ENCODE measurements around the gene OCA2.

Gene OCA2

GRCh38 chr15:28131946-28132345 is 32.8 kb upstream of the OCA2 start:
- Histone ChIP-seq H3K79me1 (ENCODE audit: low read length) (no peaks in the 10 kb centered on the region), H2BK12ac (ENCODE audit: low read length) (no peak overlapping the region), H3K4ac (ENCODE audit: low read depth, low read length) (no peak overlapping the region), H3K23ac (ENCODE audit: low read length) (no peak overlapping the region), H3K27me3 (ENCODE audit: insufficient read depth, low read length) (no peaks in the 10 kb centered on the region), H3K9me3 (ENCODE audit: insufficient read depth, low read depth, low read length) (no peaks in the 10 kb centered on the region), H4K91ac (ENCODE audit: low read depth, low read length) (no peak overlapping the region), H4K12ac (ENCODE audit: low read depth, low read length) (no peak overlapping the region), H2BK5ac (ENCODE audit: low read depth, low read length, poor library complexity) (no peak overlapping the region), H2BK120ac (ENCODE audit: insufficient read depth, low read length, poor library complexity) (no peak overlapping the region), H3K18ac (ENCODE audit: low read length) (no peak overlapping the region), H3K79me2 (ENCODE audit: control insufficient read depth, insufficient read depth, low read length, poor library complexity) (no peaks in the 10 kb centered on the region), H2AFZ (ENCODE audit: insufficient read depth, low read length, poor library complexity) (no peak overlapping the region), H3K27ac (ENCODE audit: low read depth, low read length) (no peak overlapping the region), H3K36me3 (ENCODE audit: control insufficient read depth in 1 of 2, insufficient read depth in 2 of 2, low read length in 2 of 2) (peaks cover 37 to 39% of the 10 kb centered on the region in 2 experiments), H3K4me3 (ENCODE audit: low read depth, low read length) (no peak overlapping the region), H2AK5ac (ENCODE audit: low read length) (no peak overlapping the region), H3K9ac (ENCODE audit: low read length) (no peak overlapping the region), H3K14ac (ENCODE audit: low read length) (no peak overlapping the region), H3K4me2 (ENCODE audit: low read length) (no peak overlapping the region), H3K4me1 (ENCODE audit: control insufficient read depth in 1 of 2, insufficient read depth in 2 of 2, low read length in 2 of 2) (no peaks in the 10 kb centered on the region), H4K8ac (ENCODE audit: low read depth, low read length) (no peak overlapping the region)
- WGBS (ENCODE audit: extremely low coverage, insufficient coverage, insufficient read length): no CpG with 5 or more reads among the region's 13 CpGs
- no peak for DNase-seq

- Histone ChIP-seq H2BK5ac (ENCODE audit: low read depth, low read length, poor library complexity) (no peak overlapping the region), H3K14ac (ENCODE audit: low read length) (no peak overlapping the region), H3K79me1 (ENCODE audit: low read length) (no peaks in the 10 kb centered on the region), H3K27ac (ENCODE audit: low read depth, low read length) (no peak overlapping the region), H2BK120ac (ENCODE audit: insufficient read depth, low read length, poor library complexity) (no peak overlapping the region), H2BK12ac (ENCODE audit: low read length) (no peak overlapping the region), H3K4ac (ENCODE audit: low read depth, low read length) (no peak overlapping the region), H4K91ac (ENCODE audit: low read depth, low read length) (no peak overlapping the region), H3K27me3 (ENCODE audit: insufficient read depth, low read length) (no peaks in the 10 kb centered on the region), H3K4me2 (ENCODE audit: low read length) (no peak overlapping the region), H2AFZ (ENCODE audit: insufficient read depth, low read length, poor library complexity) (no peak overlapping the region), H3K9me3 (ENCODE audit: insufficient read depth, low read depth, low read length) (no peaks in the 10 kb centered on the region), H3K23ac (ENCODE audit: low read length) (no peak overlapping the region), H3K18ac (ENCODE audit: low read length) (no peak overlapping the region), H4K8ac (ENCODE audit: low read depth, low read length) (no peak overlapping the region), H4K12ac (ENCODE audit: low read depth, low read length) (no peak overlapping the region), H3K9ac (ENCODE audit: low read length) (no peak overlapping the region), H3K4me3 (ENCODE audit: low read depth, low read length) (no peak overlapping the region), H2AK5ac (ENCODE audit: low read length) (no peak overlapping the region), H3K36me3 (ENCODE audit: control insufficient read depth in 1 of 2, insufficient read depth in 2 of 2, low read length in 2 of 2) (peaks cover 38 to 40% of the 10 kb centered on the region in 2 experiments), H3K79me2 (ENCODE audit: control insufficient read depth, insufficient read depth, low read length, poor library complexity) (no peaks in the 10 kb centered on the region), H3K4me1 (ENCODE audit: control insufficient read depth in 1 of 2, insufficient read depth in 2 of 2, low read length in 2 of 2) (no peaks in the 10 kb centered on the region)
- DNase-seq: no peak
- no CpG with 5 or more reads among the region's 13 CpGs for WGBS (ENCODE audit: extremely low coverage, insufficient coverage, insufficient read length)
Observed at GRCh38 chr15:28131400-28131799, 32.3 kb upstream of the OCA2 start.

GRCh38 chr15:28130651-28131050 is 31.5 kb upstream of the OCA2 start:
- no peak overlapping the region for H2BK120ac ChIP-seq (ENCODE audit: insufficient read depth, low read length, poor library complexity)
- no peak overlapping the region for H3K14ac ChIP-seq (ENCODE audit: low read length)
- no peak overlapping the region for H2BK5ac ChIP-seq (ENCODE audit: low read depth, low read length, poor library complexity)
- H3K4me3 ChIP-seq (ENCODE audit: low read depth, low read length): no peak overlapping the region
- H3K36me3 ChIP-seq (ENCODE audit: control insufficient read depth in 1 of 2, insufficient read depth in 2 of 2, low read length in 2 of 2): peaks cover 38 to 41% of the 10 kb centered on the region in 2 experiments
- H3K4me2 ChIP-seq (ENCODE audit: low read length): no peak overlapping the region
- no peak overlapping the region for H4K8ac ChIP-seq (ENCODE audit: low read depth, low read length)
- no peak overlapping the region for H4K91ac ChIP-seq (ENCODE audit: low read depth, low read length)
- no peak overlapping the region for H3K4ac ChIP-seq (ENCODE audit: low read depth, low read length)
- no peak overlapping the region for H4K12ac ChIP-seq (ENCODE audit: low read depth, low read length)
- H3K4me1 ChIP-seq (ENCODE audit: control insufficient read depth in 1 of 2, insufficient read depth in 2 of 2, low read length in 2 of 2): no peaks in the 10 kb centered on the region
- no peaks in the 10 kb centered on the region for H3K79me2 ChIP-seq (ENCODE audit: control insufficient read depth, insufficient read depth, low read length, poor library complexity)
- no peak overlapping the region for H3K18ac ChIP-seq (ENCODE audit: low read length)
- no peak overlapping the region for H3K23ac ChIP-seq (ENCODE audit: low read length)
- H2BK12ac ChIP-seq (ENCODE audit: low read length): no peak overlapping the region
- H2AFZ ChIP-seq (ENCODE audit: insufficient read depth, low read length, poor library complexity): no peak overlapping the region
- no CpG with 5 or more reads among the region's 7 CpGs for WGBS (ENCODE audit: extremely low coverage, insufficient coverage, insufficient read length)
- no peaks in the 10 kb centered on the region for H3K79me1 ChIP-seq (ENCODE audit: low read length)
- H2AK5ac ChIP-seq (ENCODE audit: low read length): no peak overlapping the region
- H3K27me3 ChIP-seq (ENCODE audit: insufficient read depth, low read length): no peaks in the 10 kb centered on the region
- no peak for DNase-seq
- H3K27ac ChIP-seq (ENCODE audit: low read depth, low read length): no peak overlapping the region
- H3K9ac ChIP-seq (ENCODE audit: low read length): no peak overlapping the region
- H3K9me3 ChIP-seq (ENCODE audit: insufficient read depth, low read depth, low read length): no peaks in the 10 kb centered on the region

- H3K79me1 ChIP-seq (ENCODE audit: low read length): no peaks in the 10 kb centered on the region
- H3K4me3 ChIP-seq (ENCODE audit: low read depth, low read length): no peak overlapping the region
- no peak for DNase-seq
- peaks cover 42 to 48% of the 10 kb centered on the region in 2 experiments for H3K36me3 ChIP-seq (ENCODE audit: control insufficient read depth in 1 of 2, insufficient read depth in 2 of 2, low read length in 2 of 2)
- H4K8ac ChIP-seq (ENCODE audit: low read depth, low read length): no peak overlapping the region
- H3K9me3 ChIP-seq (ENCODE audit: insufficient read depth, low read depth, low read length): no peaks in the 10 kb centered on the region
- H3K23ac ChIP-seq (ENCODE audit: low read length): no peak overlapping the region
- H3K27me3 ChIP-seq (ENCODE audit: insufficient read depth, low read length): no peaks in the 10 kb centered on the region
- H3K4ac ChIP-seq (ENCODE audit: low read depth, low read length): no peak overlapping the region
- no peak overlapping the region for H3K9ac ChIP-seq (ENCODE audit: low read length)
- no peak overlapping the region for H3K4me2 ChIP-seq (ENCODE audit: low read length)
- no CpG with 5 or more reads among the region's 9 CpGs for WGBS (ENCODE audit: extremely low coverage, insufficient coverage, insufficient read length)
- H4K12ac ChIP-seq (ENCODE audit: low read depth, low read length): no peak overlapping the region
- H3K18ac ChIP-seq (ENCODE audit: low read length): no peak overlapping the region
- H3K27ac ChIP-seq (ENCODE audit: low read depth, low read length): no peak overlapping the region
- no peak overlapping the region for H2AK5ac ChIP-seq (ENCODE audit: low read length)
- H2BK12ac ChIP-seq (ENCODE audit: low read length): no peak overlapping the region
- H2BK5ac ChIP-seq (ENCODE audit: low read depth, low read length, poor library complexity): no peak overlapping the region
- H3K4me1 ChIP-seq (ENCODE audit: control insufficient read depth in 1 of 2, insufficient read depth in 2 of 2, low read length in 2 of 2): no peaks in the 10 kb centered on the region
- no peak overlapping the region for H4K91ac ChIP-seq (ENCODE audit: low read depth, low read length)
- H3K79me2 ChIP-seq (ENCODE audit: control insufficient read depth, insufficient read depth, low read length, poor library complexity): no peaks in the 10 kb centered on the region
- H2BK120ac ChIP-seq (ENCODE audit: insufficient read depth, low read length, poor library complexity): no peak overlapping the region
- no peak overlapping the region for H3K14ac ChIP-seq (ENCODE audit: low read length)
- H2AFZ ChIP-seq (ENCODE audit: insufficient read depth, low read length, poor library complexity): no peak overlapping the region
Observed at GRCh38 chr15:28129231-28129848, 30.2 kb upstream of the OCA2 start.

Measured in trophoblast cell (in vitro differentiated cells and primary cell).